Mucosa of rectum (tissue), 2 donors: ENCODE measurements around the gene FILIP1L.

Experiments
- H3K27ac ChIP-seq, 2 donors: one replicate each; pipeline ENCODE4 v1.7.0; 2013; ENCODE audit warnings: inconsistent platforms in 2 of 2, low read depth in 2 of 2, low read length in 2 of 2
- H3K27me3 ChIP-seq, 2 donors: one replicate each; pipeline ENCODE4 v1.7.0; 2013; ENCODE audit warnings: low read length in 2 of 2; ENCODE audit not compliant: control insufficient read depth in 2 of 2, insufficient read depth in 2 of 2
- H3K36me3 ChIP-seq, 2 donors: one replicate each; pipeline ENCODE4 v1.7.0; 2013; ENCODE audit warnings: low read length in 2 of 2; ENCODE audit not compliant: control insufficient read depth in 2 of 2, insufficient read depth in 2 of 2
- H3K4me1 ChIP-seq, 2 donors: one replicate each; pipeline ENCODE4 v1.7.0; 2013; ENCODE audit warnings: low read length in 2 of 2, mild to moderate bottlenecking in 1 of 2; ENCODE audit not compliant: control insufficient read depth in 2 of 2, insufficient read depth in 2 of 2
- H3K4me3 ChIP-seq, 2 donors: one replicate each; pipeline ENCODE4 v1.7.0; 2013; ENCODE audit warnings: low read length in 2 of 2
- H3K9ac ChIP-seq, 2 donors: one replicate each; pipeline ENCODE4 v1.7.0; 2013; ENCODE audit warnings: low read length in 2 of 2, low read depth in 1 of 2, mild to moderate bottlenecking in 1 of 2
- H3K9me3 ChIP-seq, 2 donors: one replicate each; pipeline ENCODE4 v1.7.0; 2013; ENCODE audit warnings: low read length in 2 of 2; ENCODE audit not compliant: control insufficient read depth in 2 of 2
- donor health status: healthy.
- donor health status: Normal muscosa, but diverticular disease.

The FILIP1L gene

GRCh38 chr3:100150473-100150872 lies 36.2 kb upstream of the FILIP1L start:
- H3K9me3 ChIP-seq: peaks cover 3% of the 10 kb centered on the region in 2 donors
- H3K4me3 ChIP-seq: no peak overlapping the region
- no peak overlapping the region for H3K9ac ChIP-seq
- no peaks in the 10 kb centered on the region for H3K36me3 ChIP-seq
- peak overlapping the region in 1 of 2 donors; percentile 14 for H3K27ac ChIP-seq
- no peaks in the 10 kb centered on the region for H3K4me1 ChIP-seq
- no peaks in the 10 kb centered on the region for H3K27me3 ChIP-seq

- Histone ChIP-seq H3K36me3 (no peaks in the 10 kb centered on the region), H3K4me3 (no peak overlapping the region), H3K27ac (peak overlapping the region; percentile 33 to 43), H3K9ac (no peak overlapping the region), H3K27me3 (no peaks in the 10 kb centered on the region), H3K9me3 (no peaks in the 10 kb centered on the region), H3K4me1 (no peaks in the 10 kb centered on the region)
These were observed 35.6 kb upstream of the FILIP1L start for GRCh38 chr3:100149713-100150415.

- Histone ChIP-seq H3K9ac (no peak overlapping the region), H3K27ac (no peak overlapping the region), H3K36me3 (no peaks in the 10 kb centered on the region), H3K9me3 (no peaks in the 10 kb centered on the region), H3K4me3 (no peak overlapping the region), H3K27me3 (no peaks in the 10 kb centered on the region), H3K4me1 (no peaks in the 10 kb centered on the region)
These were observed 34.8 kb upstream of the FILIP1L start for GRCh38 chr3:100149130-100149529.

GRCh38 chr3:100144255-100144866 lies 30.1 kb upstream of the FILIP1L start:
- no peak overlapping the region for H3K9ac ChIP-seq
- no peaks in the 10 kb centered on the region for H3K4me1 ChIP-seq
- no peak overlapping the region for H3K4me3 ChIP-seq
- no peaks in the 10 kb centered on the region for H3K27me3 ChIP-seq
- H3K27ac ChIP-seq: no peak overlapping the region
- peaks cover 2 to 5% of the 10 kb centered on the region in 2 donors for H3K9me3 ChIP-seq
- H3K36me3 ChIP-seq: no peaks in the 10 kb centered on the region

GRCh38 chr3:100141586-100141985 lies 27.3 kb upstream of the FILIP1L start:
- Histone ChIP-seq H3K4me3 (no peak overlapping the region), H3K27ac (no peak overlapping the region), H3K9me3 (peaks cover 2 to 5% of the 10 kb centered on the region in 2 donors)

GRCh38 chr3:100140976-100141375 lies 26.7 kb upstream of the FILIP1L start:
- no peaks in the 10 kb centered on the region for H3K4me1 ChIP-seq
- no peak overlapping the region for H3K4me3 ChIP-seq
- H3K9ac ChIP-seq: no peak overlapping the region
- H3K27me3 ChIP-seq: no peaks in the 10 kb centered on the region
- no peaks in the 10 kb centered on the region for H3K36me3 ChIP-seq
- H3K9me3 ChIP-seq: peaks cover 2 to 5% of the 10 kb centered on the region in 2 donors
- no peak overlapping the region for H3K27ac ChIP-seq

More at GRCh38 chr3:100141586-100141985, 27.3 kb upstream of the FILIP1L start:
- no peaks in the 10 kb centered on the region for H3K36me3 ChIP-seq
- H3K9ac ChIP-seq: no peak overlapping the region
- H3K27me3 ChIP-seq: no peaks in the 10 kb centered on the region
- no peaks in the 10 kb centered on the region for H3K4me1 ChIP-seq

- Histone ChIP-seq H3K27ac (peak overlapping the region in 1 of 2 donors; percentile 47), H3K9me3 (no peaks in the 10 kb centered on the region)
These were observed 22.6 kb upstream of the FILIP1L start for GRCh38 chr3:100136921-100137320.

GRCh38 chr3:100131241-100131640 lies 16.9 kb upstream of the FILIP1L start:
- Histone ChIP-seq H3K27ac (no peak overlapping the region), H3K9ac (no peak overlapping the region), H3K36me3 (no peaks in the 10 kb centered on the region), H3K27me3 (no peaks in the 10 kb centered on the region), H3K4me3 (no peak overlapping the region), H3K9me3 (no peaks in the 10 kb centered on the region), H3K4me1 (no peaks in the 10 kb centered on the region)

More at GRCh38 chr3:100136921-100137320, 22.6 kb upstream of the FILIP1L start:
- Histone ChIP-seq H3K27me3 (no peaks in the 10 kb centered on the region), H3K36me3 (no peaks in the 10 kb centered on the region), H3K9ac (no peak overlapping the region), H3K4me3 (no peak overlapping the region), H3K4me1 (no peaks in the 10 kb centered on the region)

- Histone ChIP-seq H3K4me1 (no peaks in the 10 kb centered on the region), H3K9me3 (no peaks in the 10 kb centered on the region), H3K9ac (no peak overlapping the region), H3K27ac (no peak overlapping the region), H3K36me3 (no peaks in the 10 kb centered on the region), H3K27me3 (no peaks in the 10 kb centered on the region), H3K4me3 (no peak overlapping the region)
These were observed 15.6 kb upstream of the FILIP1L start for GRCh38 chr3:100129941-100130340.

GRCh38 chr3:100128565-100128964 lies 14.3 kb upstream of the FILIP1L start:
- no peak overlapping the region for H3K4me3 ChIP-seq
- H3K27ac ChIP-seq: no peak overlapping the region
- no peaks in the 10 kb centered on the region for H3K27me3 ChIP-seq
- no peaks in the 10 kb centered on the region for H3K9me3 ChIP-seq
- no peak overlapping the region for H3K9ac ChIP-seq
- H3K36me3 ChIP-seq: no peaks in the 10 kb centered on the region
- no peaks in the 10 kb centered on the region for H3K4me1 ChIP-seq
